ENCODE data around the gene SLC29A3.

GRCh38 chr10:71277914-71278665, 41.0 kb upstream of the SLC29A3 start:
- no peak for TF ChIP-seq CTCF (IDR thresholded peaks at IDR 0.05)
- no peak for TF ChIP-seq EZH2 (IDR thresholded peaks at IDR 0.05)
- no peak for TF ChIP-seq EZH2phosphoT487 (IDR thresholded peaks at IDR 0.05)

All from neural progenitor cell (in vitro differentiated cells).